HAP-1 (cell line): Measurements from ENCODE around the gene MAFB.
"Not testable (repeated sequence)": the region's sequence is repeated elsewhere in the genome, so short reads cannot be mapped to it uniquely, and the experiment has no call there.

Source experiments
- DNase-seq, 2 experiments: peaks; one replicate each; pipeline ENCODE4 v3.0.0-alpha.2; 2016 to 2020; ENCODE audit warnings: low spot score in 2 of 2
- H3K27me3 ChIP-seq: fragments of 250-450 bp; sonication (Bioruptor Pico); 2 replicates; pipeline ENCODE4 v1.5.1; 2020; ENCODE audit warnings: low read depth, mild to moderate bottlenecking, moderate library complexity
- H3K36me3 ChIP-seq: fragments of 250-450 bp; sonication (Bioruptor Pico); replicated peaks from 2 replicates; pipeline ENCODE4 v1.5.1; 2020; ENCODE audit warnings: mild to moderate bottlenecking
- H3K4me1 ChIP-seq: fragments of 250-450 bp; sonication (Bioruptor Pico); 2 replicates; pipeline ENCODE4 v1.5.1; 2020; ENCODE audit warnings: mild to moderate bottlenecking
- H3K4me3 ChIP-seq: fragments of 250-450 bp; sonication (Bioruptor Pico); 2 replicates; pipeline ENCODE4 v1.5.1; 2020; ENCODE audit warnings: mild to moderate bottlenecking, moderate library complexity
- H3K9me3 ChIP-seq: fragments of 250-450 bp; sonication (Bioruptor Pico); 2 replicates; pipeline ENCODE4 v1.5.1; 2020; ENCODE audit warnings: mild to moderate bottlenecking, moderate library complexity
- in situ Hi-C: fragments of 300-500 bp; cut with MboI; formaldehyde crosslinking; loops from 3 replicates; pipeline ENCODE4 v1.14.3; 2020; ENCODE audit warnings: low sequenced_read_pairs, inconsistent platforms, mixed read lengths

The MAFB gene

DNA sequence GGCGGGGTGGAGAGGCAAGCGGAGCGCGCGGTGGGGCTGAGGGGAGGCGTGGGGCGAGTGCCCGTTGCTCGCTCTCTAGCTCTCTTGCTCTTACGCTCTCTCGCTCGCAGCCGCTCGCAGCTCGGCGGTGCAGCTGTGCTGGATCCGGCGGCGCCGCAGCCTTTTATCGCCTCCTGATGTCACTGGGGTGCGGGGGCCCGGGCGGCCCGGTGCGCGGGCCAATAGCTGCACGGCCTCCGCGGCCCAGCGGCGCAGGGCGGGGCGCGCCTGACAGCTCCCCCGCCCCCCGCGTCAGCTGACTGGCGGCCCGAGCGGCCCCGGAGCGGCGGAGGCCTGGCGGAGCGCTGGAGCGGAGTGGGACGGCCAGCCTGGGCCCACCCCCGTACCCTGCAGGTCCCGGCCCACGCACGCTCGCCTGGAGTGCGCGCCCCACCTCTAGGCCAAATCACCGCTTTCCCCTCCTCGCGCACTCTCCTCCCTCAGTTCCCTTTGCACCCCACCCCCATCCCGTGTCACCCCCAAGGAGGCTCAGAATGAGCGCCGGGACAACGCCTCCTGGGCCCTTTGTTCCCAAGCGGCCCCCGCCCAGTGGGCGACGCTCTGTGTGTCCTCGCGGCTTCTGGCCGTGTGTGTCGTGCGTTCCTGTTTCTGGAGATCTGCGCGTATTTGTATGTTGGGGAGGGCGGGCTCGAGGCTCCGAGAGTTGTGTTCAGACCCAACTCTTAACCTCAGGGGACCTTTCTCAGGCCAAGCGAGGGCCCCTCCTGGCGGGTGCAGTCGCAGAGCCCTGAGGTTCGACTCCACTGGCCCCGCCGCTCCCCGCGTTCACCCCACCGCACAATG is at the start of gene MAFB:
TSS of gene MAFB (minus strand) at position 137 of the 843 bp plus-strand sequence. CDS start 386 bp downstream, outside the sequence.
- in situ Hi-C loops = loop anchor here (25.0 kb wide), 1 partner anchor 1577 kb away; no protein-coding TSS in a partner anchor
- peaks cover 2% of the 10 kb centered on the region; the same call in 1 of the 2 replicates for H3K4me1 ChIP-seq

DNA sequence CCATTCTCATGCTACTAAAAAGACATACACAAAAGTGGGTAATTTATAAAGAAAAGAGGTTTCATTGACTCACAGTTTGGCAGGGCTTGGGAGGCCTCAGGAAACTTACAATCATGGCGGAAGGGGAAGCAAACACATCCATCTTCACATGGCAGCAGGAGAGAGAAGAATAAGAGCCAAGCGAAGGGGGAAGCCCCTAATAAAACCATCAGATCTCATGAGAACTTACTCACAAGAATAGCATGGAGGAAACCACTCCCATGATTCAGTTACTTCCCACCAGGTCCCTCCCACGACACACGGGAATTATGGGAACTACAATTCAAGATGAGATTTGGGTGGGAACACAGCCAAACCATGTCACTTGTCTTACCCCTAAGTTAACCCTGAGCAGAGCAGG is 47.4 kb upstream of the MAFB start:
- H3K4me1 ChIP-seq, H3K4me3 ChIP-seq, in situ Hi-C loops, DNase-seq, H3K9me3 ChIP-seq, H3K27me3 ChIP-seq, H3K36me3 ChIP-seq: not testable (repeated sequence)

More for the DNA sequence above, at the start of gene MAFB:
- DNase-seq = peak; percentile 32 to 67
- Histone ChIP-seq H3K9me3 (no peaks in the 10 kb centered on the region), H3K4me3 (peak within 1 kb of the TSS; percentile 22), H3K36me3 (no peaks in the 10 kb centered on the region), H3K27me3 (peaks cover 49% of the 10 kb centered on the region)

DNA sequence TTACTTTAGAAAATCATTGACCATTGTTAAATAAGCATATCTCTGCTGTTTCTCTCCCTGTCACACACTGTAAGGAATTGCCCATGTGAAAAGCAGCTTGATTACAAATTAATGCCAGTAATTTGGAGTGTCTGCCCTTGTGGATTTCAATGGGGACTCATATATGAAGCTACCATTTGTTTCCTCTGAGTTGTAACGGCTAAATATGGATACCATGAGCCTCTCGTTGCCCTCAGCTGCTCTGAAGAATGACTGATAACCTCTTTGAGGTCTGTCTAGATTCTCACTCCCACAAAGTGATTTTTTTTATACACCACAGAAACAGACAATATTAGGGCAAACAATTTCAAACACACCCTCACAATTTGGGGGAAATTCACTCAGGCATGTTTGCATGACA is 40.0 kb upstream of the MAFB start:
- no peak for DNase-seq

DNA sequence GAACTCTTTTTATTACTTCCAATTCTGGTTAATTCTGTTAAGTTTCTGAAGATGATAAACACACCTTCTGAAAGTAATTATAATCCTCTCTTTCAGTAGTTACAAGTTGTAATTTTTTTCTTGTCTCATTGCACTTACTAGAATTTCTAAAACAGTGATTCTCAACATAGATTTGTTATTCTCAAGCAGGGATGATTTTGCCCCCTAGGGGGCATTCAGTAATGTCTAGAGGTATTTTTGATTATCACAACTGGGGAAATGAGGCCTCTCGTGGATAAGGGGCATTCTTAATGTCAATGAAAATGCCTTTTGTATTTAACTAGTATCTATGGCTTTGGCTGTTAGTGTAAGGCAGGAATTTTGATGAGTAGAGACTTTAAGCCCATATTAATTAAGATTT is 39.4 kb upstream of the MAFB start:
- no peaks in the 10 kb centered on the region for H3K36me3 ChIP-seq
- DNase-seq = no peak
- H3K4me3 ChIP-seq = no peak overlapping the region
- H3K9me3 ChIP-seq = no peaks in the 10 kb centered on the region
- H3K4me1 ChIP-seq = no peaks in the 10 kb centered on the region
- H3K27me3 ChIP-seq = no peaks in the 10 kb centered on the region
- in situ Hi-C loops = no loop called here

More for the DNA sequence above, 40.0 kb upstream of the MAFB start:
- Histone ChIP-seq H3K4me1 (no peaks in the 10 kb centered on the region), H3K36me3 (no peaks in the 10 kb centered on the region), H3K4me3 (no peak overlapping the region), H3K27me3 (no peaks in the 10 kb centered on the region), H3K9me3 (no peaks in the 10 kb centered on the region)
- in situ Hi-C loops = no loop called here

DNA sequence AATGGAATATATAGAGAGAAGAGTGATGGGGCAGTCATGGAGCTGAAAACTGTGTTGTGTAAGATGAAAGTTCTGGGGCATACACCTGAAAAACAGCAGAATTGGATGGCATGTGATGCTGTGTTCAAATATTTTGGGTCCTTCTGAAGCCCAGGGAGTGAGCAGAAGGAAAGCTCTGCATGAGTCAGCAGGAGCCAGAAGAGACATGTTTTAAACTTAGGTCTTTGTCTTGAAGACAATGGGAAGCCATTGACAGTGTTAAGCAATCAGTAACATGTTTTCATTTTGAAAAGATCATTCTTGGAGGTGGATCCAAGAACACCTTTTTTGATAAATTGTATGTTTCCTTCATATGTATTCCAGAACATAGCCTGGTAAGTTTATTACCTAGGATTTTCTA is 38.9 kb upstream of the MAFB start:
- Histone ChIP-seq H3K36me3 (no peaks in the 10 kb centered on the region), H3K27me3 (0 out of 2 replicates have a peak, but pooled peaks cover under 1% of the 10 kb centered on the region), H3K4me3 (no peak overlapping the region), H3K9me3 (no peaks in the 10 kb centered on the region), H3K4me1 (no peaks in the 10 kb centered on the region)
- in situ Hi-C loops = no loop called here
- DNase-seq = no peak

DNA sequence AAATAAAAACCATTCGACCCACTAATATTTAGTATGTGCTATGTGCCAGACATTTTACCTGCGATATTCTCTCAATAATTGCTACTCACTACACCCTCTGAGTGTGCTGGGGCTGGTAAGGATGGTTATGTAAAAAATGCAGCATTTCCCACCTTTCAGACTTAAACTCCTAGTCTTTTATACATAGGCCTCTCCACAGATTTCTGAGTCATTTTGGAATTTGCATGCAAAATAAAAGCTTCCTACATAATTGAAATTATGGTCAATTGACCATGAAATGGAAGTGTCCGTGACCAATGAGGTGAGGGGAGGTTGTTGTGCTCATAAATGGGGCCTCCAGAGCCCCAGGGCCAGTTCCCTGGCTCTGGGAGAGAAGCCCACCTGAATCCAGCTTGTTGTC is 37.7 kb upstream of the MAFB start:
- Histone ChIP-seq H3K4me3 (no peak overlapping the region), H3K9me3 (no peaks in the 10 kb centered on the region), H3K4me1 (no peaks in the 10 kb centered on the region), H3K27me3 (0 out of 2 replicates have a peak, but pooled peaks cover 2% of the 10 kb centered on the region), H3K36me3 (no peaks in the 10 kb centered on the region)
- in situ Hi-C loops = no loop called here
- DNase-seq = no peak

DNA sequence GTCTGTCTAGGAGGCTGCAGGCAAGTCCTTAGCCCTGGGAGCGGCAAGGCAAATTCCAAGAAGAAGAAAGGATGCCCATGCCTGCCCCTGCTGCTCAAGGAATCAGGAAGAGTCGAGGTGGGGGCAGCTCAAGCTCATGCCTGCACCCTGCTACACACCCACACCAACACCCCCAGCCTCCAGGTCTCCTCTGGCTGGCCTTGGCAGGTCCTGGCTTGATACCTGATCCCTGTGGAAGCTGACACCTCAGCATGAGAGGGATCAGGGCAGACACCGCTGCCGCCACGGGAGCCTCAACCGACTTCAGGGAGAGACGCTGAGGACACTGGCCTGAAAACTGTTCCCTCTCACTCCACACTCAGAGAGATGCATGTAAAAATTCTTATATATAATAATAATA is 35.5 kb upstream of the MAFB start:
- in situ Hi-C loops = no loop called here
- H3K4me1 ChIP-seq = no peaks in the 10 kb centered on the region
- no peaks in the 10 kb centered on the region for H3K36me3 ChIP-seq
- no peak overlapping the region for H3K4me3 ChIP-seq
- 0 out of 2 replicates have a peak, but pooled peaks cover 2% of the 10 kb centered on the region for H3K27me3 ChIP-seq
- H3K9me3 ChIP-seq = no peaks in the 10 kb centered on the region
- no peak for DNase-seq

DNA sequence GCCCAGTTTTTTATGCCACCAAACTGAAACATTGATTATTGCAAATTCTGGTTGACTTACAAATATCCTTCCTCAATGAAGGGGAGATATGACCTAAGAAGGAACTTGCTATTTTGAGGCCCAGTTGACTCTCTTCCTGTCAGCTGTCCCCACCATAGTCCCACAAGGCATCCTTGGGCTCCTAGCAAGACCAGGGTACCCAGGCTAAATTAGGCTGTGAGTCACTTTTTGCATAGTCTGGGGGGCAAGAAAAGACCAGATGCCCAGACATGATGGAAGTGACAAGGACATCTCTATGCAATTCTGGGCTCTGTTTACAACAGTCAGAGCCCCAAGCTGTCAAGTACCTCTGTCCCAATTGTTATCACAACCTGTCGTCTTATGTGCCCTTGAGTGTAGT is 31.8 kb upstream of the MAFB start:
- in situ Hi-C loops = no loop called here
- no peak overlapping the region for H3K4me3 ChIP-seq

DNA sequence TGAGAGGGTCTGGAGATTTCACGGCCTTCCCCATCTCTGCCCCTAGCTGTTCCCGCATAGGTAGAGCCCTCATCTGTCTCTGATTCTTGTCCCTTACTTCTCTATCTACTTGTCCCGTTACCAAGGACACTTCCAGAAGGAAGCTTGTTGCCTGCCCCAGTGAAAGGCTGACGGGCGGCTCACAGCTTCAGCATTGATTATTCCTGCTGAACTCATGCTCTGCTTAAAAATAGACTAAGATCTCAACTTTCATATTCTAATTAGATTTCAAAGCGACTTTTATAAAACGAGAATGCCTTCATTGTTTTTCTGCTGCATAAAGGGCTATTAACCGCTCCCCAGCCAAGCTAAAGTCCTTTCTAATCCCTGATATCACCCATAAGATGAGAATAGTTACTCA is 31.1 kb upstream of the MAFB start:
- in situ Hi-C loops = no loop called here
- no peak for DNase-seq
- H3K9me3 ChIP-seq = no peaks in the 10 kb centered on the region
- no peak overlapping the region for H3K4me3 ChIP-seq
- no peaks in the 10 kb centered on the region for H3K36me3 ChIP-seq
- H3K4me1 ChIP-seq = no peaks in the 10 kb centered on the region
- H3K27me3 ChIP-seq = 0 out of 2 replicates have a peak, but pooled peaks cover 2% of the 10 kb centered on the region

More for the DNA sequence above, 31.8 kb upstream of the MAFB start:
- no peaks in the 10 kb centered on the region for H3K9me3 ChIP-seq
- H3K4me1 ChIP-seq = no peaks in the 10 kb centered on the region
- 0 out of 2 replicates have a peak, but pooled peaks cover 2% of the 10 kb centered on the region for H3K27me3 ChIP-seq
- DNase-seq = no peak
- H3K36me3 ChIP-seq = no peaks in the 10 kb centered on the region

DNA sequence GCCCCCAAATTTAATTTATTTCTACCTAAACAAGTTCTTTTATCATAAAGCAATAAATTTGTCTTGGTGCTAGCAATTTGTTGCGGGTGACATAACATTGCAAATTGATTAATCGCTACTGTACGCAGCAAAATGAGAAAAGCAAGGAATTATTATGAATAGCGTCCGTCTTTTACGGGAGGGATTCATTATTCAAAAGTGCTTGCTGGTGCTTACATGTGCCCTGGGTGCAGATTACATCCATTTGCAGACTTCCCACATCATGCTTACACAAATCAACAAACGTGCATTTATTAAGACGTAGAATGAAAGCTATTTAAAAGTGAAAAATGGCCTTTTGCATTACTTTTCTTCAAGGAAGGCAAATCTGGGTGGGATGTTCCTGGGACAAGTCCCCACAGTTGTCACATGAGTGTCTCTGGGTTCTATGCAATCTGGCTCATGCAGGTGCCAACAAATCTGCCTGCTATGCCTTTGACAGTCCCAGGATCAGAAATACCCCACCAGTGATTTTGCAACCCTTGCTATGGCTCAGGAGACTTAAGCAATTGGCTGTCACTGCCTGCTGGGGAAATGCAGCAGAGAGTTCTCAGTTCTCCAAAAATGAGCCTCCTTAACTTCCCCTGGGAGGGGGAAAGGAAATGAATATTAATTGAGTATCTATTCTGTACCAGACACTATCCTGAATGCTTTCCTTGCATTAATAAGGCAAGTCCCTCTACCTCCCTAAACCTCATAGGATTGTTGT is 30.1 kb upstream of the MAFB start:
- Histone ChIP-seq H3K4me3 (no peak overlapping the region), H3K36me3 (no peaks in the 10 kb centered on the region), H3K9me3 (no peaks in the 10 kb centered on the region), H3K4me1 (no peaks in the 10 kb centered on the region), H3K27me3 (peaks cover 2% of the 10 kb centered on the region; the same call in 1 of the 2 replicates)
- no peak for DNase-seq
- in situ Hi-C loops = no loop called here

DNA sequence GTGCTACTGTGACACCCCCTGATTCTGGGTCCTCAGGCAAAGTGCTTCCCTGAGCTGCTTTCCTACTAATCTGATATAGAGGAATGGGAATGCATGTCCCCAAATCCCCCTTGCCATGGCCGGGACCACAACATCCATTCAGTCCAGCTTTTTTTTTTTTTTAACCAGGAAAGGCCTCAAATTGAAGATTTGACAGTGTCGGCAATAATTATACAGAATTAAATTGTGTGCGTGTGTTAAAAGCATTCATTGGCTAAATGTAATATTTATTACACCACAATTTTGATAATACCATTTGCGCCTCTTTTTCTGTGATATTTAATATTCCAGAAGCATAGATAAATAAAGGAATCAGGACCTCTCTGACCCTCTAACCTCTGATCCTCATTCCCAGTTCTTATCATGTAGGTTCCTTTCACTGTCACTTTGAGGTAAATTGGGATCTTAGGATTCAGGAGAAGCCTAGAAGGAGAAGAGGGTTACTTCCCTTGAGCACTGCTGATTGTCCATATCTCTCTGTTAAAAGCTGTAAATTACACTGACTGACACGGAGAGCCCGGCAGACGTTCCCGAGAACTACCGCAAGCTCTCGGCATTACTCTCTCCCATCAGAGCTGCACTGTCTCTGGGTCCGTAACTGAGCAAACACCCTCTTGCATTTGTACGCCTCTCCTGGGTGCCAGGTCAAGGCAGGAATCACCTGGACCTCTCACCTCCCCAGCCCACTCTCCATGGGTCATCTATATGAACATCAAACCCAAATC is 29.4 kb upstream of the MAFB start:
- in situ Hi-C loops = no loop called here
- Histone ChIP-seq H3K36me3 (no peaks in the 10 kb centered on the region), H3K4me1 (no peaks in the 10 kb centered on the region), H3K4me3 (no peak overlapping the region), H3K9me3 (no peaks in the 10 kb centered on the region), H3K27me3 (peaks cover 2% of the 10 kb centered on the region; the same call in 1 of the 2 replicates)
- no peak for DNase-seq

DNA sequence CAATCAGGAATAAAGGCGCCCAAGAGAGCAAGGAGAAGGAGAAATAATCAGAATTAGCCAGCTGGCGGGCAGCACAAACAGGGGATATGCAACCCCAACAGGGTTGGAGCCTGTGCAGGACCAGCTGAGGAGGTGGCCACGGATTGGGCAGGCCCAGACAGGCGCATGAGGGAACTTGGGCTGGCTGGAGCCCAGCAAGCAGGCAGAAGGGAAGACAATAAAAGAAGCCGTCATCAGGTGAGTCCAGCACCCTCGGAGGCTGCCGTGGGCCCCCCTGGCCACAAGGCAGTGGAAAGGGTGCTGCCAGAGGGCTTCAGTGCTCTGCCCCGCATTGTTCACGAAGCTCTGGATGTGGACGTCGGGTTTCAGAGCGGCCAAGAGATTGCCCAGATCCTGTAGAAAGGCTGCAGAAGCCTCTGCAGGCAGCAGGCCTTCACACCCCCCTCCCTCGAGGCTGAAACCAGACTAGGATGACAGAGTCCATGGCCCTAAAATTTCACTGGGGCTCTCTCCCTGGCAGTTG is 28.4 kb upstream of the MAFB start:
- Histone ChIP-seq H3K4me3 (no peak overlapping the region), H3K27me3 (peaks cover 7% of the 10 kb centered on the region; the same call in 1 of the 2 replicates), H3K9me3 (no peaks in the 10 kb centered on the region), H3K4me1 (no peaks in the 10 kb centered on the region), H3K36me3 (no peaks in the 10 kb centered on the region)
- in situ Hi-C loops = no loop called here
- no peak for DNase-seq

DNA sequence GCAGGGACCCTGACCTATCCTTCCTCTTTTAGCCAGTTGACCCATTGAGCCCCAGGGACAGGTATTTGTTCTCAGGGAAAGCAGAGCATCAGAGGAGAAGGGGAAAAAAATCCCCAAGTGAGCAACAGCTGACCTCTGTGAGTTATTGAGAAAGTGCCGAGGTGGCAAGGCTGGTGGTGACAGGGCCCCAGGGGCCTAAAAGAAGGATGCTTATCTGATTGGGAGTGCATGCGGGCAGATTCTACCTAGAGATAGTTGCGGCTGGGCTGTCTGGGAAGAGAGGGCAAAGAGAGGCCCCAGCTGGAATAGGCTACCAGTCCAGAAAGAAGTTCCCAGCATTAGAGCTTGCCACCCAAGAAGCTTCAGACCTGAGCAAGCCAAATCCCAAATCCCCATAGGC is 26.5 kb upstream of the MAFB start:
- Histone ChIP-seq H3K9me3 (no peaks in the 10 kb centered on the region), H3K27me3 (peaks cover 22% of the 10 kb centered on the region), H3K4me3 (no peak overlapping the region), H3K36me3 (no peaks in the 10 kb centered on the region), H3K4me1 (no peaks in the 10 kb centered on the region)
- no peak for DNase-seq
- in situ Hi-C loops = no loop called here
